Activated naive CD8-positive, alpha-beta T cell treated with anti-CD3 and anti-CD28 coated beads for 36 hours (primary cell): ENCODE results near the gene BRS3. TPM values are rescaled to one million over a fixed set of nuclear protein-coding genes. Genes with fewer than 3 reads are reported as not detected.

ENCODE experiments used
- DNase-seq: peaks from one replicate; pipeline ENCODE4 v3.0.0; 2021
- H3K27ac Mint-ChIP-seq: one replicate; pipeline ENCODE4 v1.8.0; 2022; ENCODE audit warnings: mild to moderate bottlenecking, moderate library complexity, mixed read lengths
- H3K27me3 Mint-ChIP-seq: one replicate; pipeline ENCODE4 v1.8.0; 2022; ENCODE audit warnings: mild to moderate bottlenecking, mixed read lengths
- H3K36me3 Mint-ChIP-seq: one replicate; pipeline ENCODE4 v1.8.0; 2021; ENCODE audit warnings: mild to moderate bottlenecking, mixed read lengths
- H3K4me1 Mint-ChIP-seq: one replicate; pipeline ENCODE4 v1.8.0; 2021; ENCODE audit warnings: mixed read lengths
- H3K4me3 Mint-ChIP-seq: one replicate; pipeline ENCODE4 v1.8.0; 2022; ENCODE audit warnings: mild to moderate bottlenecking, moderate library complexity, mixed read lengths
- H3K9me3 Mint-ChIP-seq: one replicate; pipeline ENCODE4 v1.8.0; 2022; ENCODE audit warnings: mixed read lengths
- total RNA-seq, 2 experiments: library from RNA; stranded (reverse); gene quantifications; one replicate each; pipeline ENCODE4 v1.2.3, GENCODE V29; 2021

Gene BRS3
- total RNA-seq, 2 experiments from 2014 or later: not detected

DNA sequence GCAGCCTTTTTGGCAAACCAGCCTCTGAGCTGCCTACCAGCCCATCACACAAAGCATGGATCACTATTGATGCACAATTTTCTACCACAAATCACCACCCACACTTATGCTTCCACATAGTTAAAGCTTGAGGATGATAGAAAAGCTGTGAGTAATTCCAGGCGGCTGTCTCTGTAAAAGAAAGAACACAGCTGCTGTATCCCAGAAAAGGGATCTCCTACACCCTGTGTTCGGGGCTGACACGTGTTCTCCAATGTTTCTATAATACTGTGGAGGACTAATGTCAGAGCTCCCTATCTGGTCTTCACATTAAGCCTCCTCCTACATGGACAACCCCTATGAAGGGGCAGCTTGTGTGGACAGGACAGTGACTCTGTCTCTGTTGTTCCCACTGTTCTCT lies 12.5 kb upstream of the BRS3 start:
- no peak overlapping the region for H3K4me3 Mint-ChIP-seq
- no peaks in the 10 kb centered on the region for H3K36me3 Mint-ChIP-seq
- DNase-seq: no peak
- H3K27ac Mint-ChIP-seq: no peak overlapping the region
- no peaks in the 10 kb centered on the region for H3K27me3 Mint-ChIP-seq
- H3K4me1 Mint-ChIP-seq: no peaks in the 10 kb centered on the region
- no peaks in the 10 kb centered on the region for H3K9me3 Mint-ChIP-seq

DNA sequence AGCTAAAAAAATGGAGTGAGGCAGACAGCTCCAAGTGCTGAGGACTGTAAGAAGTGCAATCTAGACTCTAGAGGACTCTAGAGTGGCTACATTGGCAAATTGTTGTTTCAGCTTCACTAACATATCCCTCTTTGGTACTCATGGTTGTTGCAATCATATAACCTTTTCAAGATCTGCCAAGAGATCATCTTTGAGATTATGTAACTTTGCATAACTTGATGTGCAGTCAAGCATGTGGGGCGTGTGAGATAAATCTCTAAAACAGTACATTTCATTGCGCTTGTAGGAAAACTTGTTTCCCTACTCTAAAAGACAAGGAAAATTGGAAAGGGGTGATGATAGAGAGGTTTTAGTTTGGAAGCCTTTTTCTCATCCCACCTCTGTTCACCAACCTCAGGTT lies 11.2 kb upstream of the BRS3 start:
- Mint-ChIP-seq H3K4me3 (no peak overlapping the region), H3K27ac (no peak overlapping the region), H3K4me1 (no peaks in the 10 kb centered on the region), H3K36me3 (no peaks in the 10 kb centered on the region), H3K27me3 (no peaks in the 10 kb centered on the region), H3K9me3 (no peaks in the 10 kb centered on the region)
- DNase-seq: no peak

DNA sequence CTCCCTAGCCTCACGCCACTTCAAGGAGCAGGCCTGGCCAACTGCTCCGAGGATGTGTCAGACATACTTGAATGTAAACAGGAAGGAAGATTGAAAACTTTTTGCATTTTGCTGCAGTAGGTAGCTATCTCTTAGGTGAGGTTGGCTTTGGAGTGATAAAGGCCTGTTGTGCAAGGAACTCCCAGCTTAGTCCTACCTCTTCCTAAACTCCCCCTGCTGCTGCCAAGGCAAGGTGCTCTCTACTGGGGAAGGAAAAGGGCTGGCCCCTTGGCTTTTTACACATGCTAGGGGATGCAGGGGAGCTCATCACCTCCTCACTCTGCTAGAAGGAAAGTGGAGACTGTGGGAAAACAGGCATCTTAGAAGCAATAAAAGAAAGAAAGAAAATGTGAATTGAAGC lies 10.7 kb upstream of the BRS3 start:
- Mint-ChIP-seq H3K27ac (no peak overlapping the region), H3K4me3 (no peak overlapping the region), H3K4me1 (no peaks in the 10 kb centered on the region), H3K27me3 (no peaks in the 10 kb centered on the region), H3K9me3 (no peaks in the 10 kb centered on the region), H3K36me3 (no peaks in the 10 kb centered on the region)
- DNase-seq: no peak

DNA sequence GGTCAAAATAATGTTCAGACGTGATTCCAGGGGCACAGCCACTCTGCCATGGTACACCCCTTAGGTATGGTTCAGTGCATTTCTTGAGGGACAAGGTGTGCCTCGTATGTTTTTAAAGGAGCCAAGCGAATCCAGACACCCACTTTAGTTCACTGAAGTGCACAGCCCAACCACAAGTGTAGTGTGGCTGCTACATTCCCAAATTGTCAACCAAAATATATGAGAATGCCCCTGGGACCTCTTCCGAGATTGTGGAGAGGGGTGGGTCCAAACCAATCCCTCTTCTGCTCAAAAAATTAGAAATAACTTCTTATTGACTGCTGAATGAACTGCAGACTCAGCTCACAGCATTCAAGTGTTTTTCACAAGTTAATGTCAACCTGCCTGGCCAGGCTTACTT lies 7.4 kb upstream of the BRS3 start:
- Mint-ChIP-seq H3K4me3 (no peak overlapping the region), H3K4me1 (no peaks in the 10 kb centered on the region), H3K27ac (no peak overlapping the region)

DNA sequence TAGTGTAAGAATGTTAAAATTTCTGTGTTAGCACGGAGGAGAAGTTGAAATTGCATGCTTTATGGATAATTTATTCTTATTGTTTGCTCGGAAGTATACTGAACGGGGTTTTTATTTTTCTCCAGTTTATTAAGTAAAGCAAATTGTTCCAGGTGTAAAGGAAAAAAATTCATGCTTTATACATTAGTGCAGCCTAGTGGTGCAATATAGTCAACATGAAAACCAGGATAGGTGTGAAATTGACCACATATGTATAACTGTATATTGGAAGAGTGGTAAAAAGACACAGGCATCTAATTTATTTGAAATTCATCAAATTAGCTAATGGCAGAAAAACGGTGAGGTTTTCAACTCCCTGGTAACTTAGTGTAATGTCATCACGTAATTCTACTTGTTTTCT lies 959 bp downstream of the BRS3 start:
- Mint-ChIP-seq H3K9me3 (no peaks in the 10 kb centered on the region), H3K27me3 (peaks cover 30% of the 10 kb centered on the region), H3K4me3 (no peak overlapping the region), H3K27ac (no peak overlapping the region), H3K36me3 (no peaks in the 10 kb centered on the region), H3K4me1 (no peaks in the 10 kb centered on the region)
- DNase-seq: no peak

More for the DNA sequence above, 7.4 kb upstream of the BRS3 start:
- Mint-ChIP-seq H3K36me3 (no peaks in the 10 kb centered on the region), H3K9me3 (no peaks in the 10 kb centered on the region), H3K27me3 (peaks cover 4% of the 10 kb centered on the region)
- no peak for DNase-seq

DNA sequence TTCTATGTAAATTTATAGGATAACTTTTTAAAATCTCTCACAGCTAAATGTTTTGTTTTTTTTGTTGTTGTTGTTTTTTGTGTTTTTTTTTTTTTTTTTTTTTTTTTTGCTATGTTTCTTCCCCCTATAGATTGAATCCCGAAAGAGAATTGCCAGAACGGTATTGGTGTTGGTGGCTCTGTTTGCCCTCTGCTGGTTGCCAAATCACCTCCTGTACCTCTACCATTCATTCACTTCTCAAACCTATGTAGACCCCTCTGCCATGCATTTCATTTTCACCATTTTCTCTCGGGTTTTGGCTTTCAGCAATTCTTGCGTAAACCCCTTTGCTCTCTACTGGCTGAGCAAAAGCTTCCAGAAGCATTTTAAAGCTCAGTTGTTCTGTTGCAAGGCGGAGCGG lies 4.1 kb downstream of the BRS3 start:
- Mint-ChIP-seq H3K27ac (no peak overlapping the region), H3K9me3 (no peaks in the 10 kb centered on the region), H3K4me1 (no peaks in the 10 kb centered on the region), H3K4me3 (no peak overlapping the region), H3K36me3 (no peaks in the 10 kb centered on the region), H3K27me3 (peaks cover 25% of the 10 kb centered on the region)
- DNase-seq: no peak

DNA sequence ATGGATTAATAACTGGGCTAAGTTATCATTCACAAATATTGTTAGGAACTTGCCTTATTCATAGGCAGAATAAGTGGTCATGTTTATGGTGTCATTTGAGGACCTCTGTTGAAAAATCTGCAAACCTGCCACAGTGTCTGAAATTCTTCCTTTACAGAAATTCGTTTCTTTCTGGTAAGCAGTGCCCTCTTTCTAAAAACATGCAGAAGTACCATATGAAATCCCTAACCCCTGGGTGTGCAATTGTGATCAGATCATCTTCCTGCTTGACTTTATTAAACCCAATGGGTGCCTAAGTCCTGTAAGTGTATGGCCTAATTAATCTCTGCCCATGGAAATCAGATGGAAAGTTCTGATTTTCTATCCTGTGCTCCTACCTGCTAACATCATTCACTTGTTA lies 5.3 kb downstream of the BRS3 start:
- Mint-ChIP-seq H3K27ac (no peak overlapping the region), H3K36me3 (no peaks in the 10 kb centered on the region), H3K9me3 (no peaks in the 10 kb centered on the region), H3K4me3 (no peak overlapping the region), H3K27me3 (peaks cover 25% of the 10 kb centered on the region), H3K4me1 (no peaks in the 10 kb centered on the region)
- DNase-seq: no peak

DNA sequence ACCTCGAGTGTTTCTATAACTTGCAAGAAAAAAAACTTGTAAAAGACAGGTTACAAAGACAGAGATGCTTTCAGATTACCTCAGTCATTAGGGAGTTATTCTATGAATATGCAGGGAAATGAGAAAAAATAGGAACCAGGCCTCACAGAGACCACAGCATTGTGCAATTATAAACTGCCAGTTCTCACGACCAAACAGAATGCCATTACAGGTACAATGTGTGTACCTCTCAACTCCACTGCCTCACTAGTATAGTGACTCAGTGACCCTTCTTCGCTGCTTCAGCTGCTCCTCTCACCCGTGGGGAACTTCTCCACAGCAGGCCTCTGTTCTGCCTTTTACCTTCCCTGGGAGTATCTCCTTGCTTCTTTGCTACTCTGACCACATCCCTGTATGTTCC lies 7.3 kb downstream of the BRS3 start:
- Mint-ChIP-seq H3K4me3 (no peak overlapping the region), H3K4me1 (peaks cover 6% of the 10 kb centered on the region), H3K27me3 (peaks cover 13% of the 10 kb centered on the region), H3K9me3 (no peaks in the 10 kb centered on the region), H3K27ac (no peak overlapping the region), H3K36me3 (no peaks in the 10 kb centered on the region)
- DNase-seq: no peak

DNA sequence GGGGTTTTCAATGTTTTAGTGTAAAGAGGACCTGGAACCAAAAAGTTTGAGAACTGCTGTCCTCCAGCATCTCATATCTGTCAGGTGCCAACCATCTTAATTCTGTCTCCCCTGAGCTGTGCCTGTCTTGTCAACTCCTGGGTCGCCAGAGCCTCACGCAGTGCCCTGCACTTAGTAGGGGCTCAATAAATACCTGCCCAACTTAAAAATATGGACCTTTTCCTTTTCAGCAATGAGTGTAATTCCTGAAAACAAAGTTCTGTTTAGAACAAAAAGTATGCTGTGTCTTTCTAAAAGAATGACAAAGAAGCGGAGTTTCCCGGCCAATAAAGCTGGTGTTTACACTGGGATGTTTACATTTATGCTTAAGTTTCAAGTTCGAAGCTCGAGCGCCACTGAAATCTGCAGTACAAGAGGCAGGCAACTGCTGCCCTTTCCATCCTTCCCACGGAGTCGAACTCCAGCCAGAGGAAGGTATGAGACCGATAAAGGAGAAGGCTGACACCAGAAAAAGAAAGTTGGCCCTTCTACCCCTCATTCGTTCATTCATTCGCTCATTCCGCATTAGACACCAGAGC lies 8.5 kb downstream of the BRS3 start:
- Mint-ChIP-seq H3K4me3 (peak overlapping the region; percentile 83), H3K4me1 (peaks cover 6% of the 10 kb centered on the region), H3K27me3 (peaks cover 5% of the 10 kb centered on the region), H3K27ac (peak overlapping the region; percentile 93), H3K36me3 (no peaks in the 10 kb centered on the region), H3K9me3 (no peaks in the 10 kb centered on the region)
- DNase-seq: no peak

DNA sequence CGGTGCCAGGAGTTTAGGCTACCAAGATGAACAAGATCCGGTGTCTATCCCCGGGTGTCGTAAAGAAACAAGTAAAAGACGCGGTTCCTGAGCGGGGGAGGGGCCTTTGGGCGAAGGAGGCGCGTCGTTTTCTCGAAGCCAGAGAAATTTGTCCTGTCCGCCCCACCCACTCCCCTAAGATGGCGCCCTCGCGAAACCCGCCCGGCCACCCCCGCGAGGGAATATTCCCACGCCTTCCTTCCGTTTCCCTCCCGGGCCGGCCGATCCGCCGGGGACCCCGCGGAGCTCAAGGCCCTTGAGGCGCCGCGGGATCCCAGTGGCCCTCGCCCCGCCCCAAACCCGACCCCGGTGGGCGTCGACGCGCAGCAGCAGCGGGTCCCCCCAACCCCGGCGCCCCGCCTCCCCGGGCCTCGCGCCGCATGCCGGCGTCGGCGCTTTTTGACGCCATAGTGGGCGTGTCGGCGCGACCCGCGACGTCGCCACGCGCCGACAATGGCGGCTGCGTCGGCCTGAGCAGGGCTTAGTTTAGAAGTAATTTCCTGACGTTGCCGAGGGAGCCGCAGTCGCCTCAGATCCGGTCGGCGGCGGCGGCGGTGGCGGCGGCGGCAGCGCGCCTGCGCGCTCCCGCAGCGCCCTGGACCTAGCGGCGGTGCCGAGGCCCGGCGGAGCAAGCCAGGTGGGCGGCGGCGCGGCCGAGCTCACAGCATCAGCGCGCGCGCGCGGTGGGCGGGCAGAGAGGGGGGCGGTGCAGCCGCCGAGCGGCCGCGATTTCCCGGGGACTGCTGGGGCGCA lies 9.2 kb downstream of the BRS3 start:
- peaks cover 8% of the 10 kb centered on the region for H3K4me1 Mint-ChIP-seq
- H3K27me3 Mint-ChIP-seq: peaks cover 5% of the 10 kb centered on the region
- H3K4me3 Mint-ChIP-seq: peak overlapping the region; percentile 91
- DNase-seq: peak; percentile 88
- peak overlapping the region; percentile 93 for H3K27ac Mint-ChIP-seq
- no peaks in the 10 kb centered on the region for H3K36me3 Mint-ChIP-seq
- H3K9me3 Mint-ChIP-seq: no peaks in the 10 kb centered on the region

DNA sequence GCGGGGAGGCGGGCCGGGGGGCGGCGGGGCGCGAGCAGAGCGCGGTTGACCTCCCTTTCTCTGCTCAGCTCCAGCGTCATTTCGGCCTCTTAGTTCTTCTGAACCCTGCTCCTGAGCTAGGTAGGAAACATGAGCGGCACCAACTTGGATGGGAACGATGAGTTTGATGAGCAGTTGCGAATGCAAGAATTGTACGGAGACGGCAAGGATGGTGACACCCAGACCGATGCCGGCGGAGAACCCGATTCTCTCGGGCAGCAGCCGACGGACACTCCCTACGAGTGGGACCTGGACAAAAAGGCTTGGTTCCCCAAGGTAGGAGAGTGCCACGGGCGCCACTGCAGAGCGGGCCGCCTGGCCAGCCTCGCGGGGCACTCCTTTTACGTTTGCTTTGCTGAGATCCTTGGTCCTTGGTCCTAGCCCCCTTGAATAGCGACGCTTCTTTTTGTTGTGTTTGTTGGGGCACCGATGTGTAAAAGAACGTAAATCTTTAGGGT lies 9.9 kb downstream of the BRS3 start, which contains the start of gene HTATSF1:
Gene HTATSF1 (plus strand): TSS at position 37 of the 497 bp plus-strand sequence. CDS start 93 bp downstream, at position 130.
- Mint-ChIP-seq H3K36me3 (no peaks in the 10 kb centered on the region), H3K4me3 (peak within 1 kb of the TSS; percentile 91), H3K27me3 (no peaks in the 10 kb centered on the region), H3K27ac (peak within 1 kb of the TSS; percentile 93), H3K4me1 (peaks cover 8% of the 10 kb centered on the region), H3K9me3 (no peaks in the 10 kb centered on the region)
- DNase-seq: no peak

DNA sequence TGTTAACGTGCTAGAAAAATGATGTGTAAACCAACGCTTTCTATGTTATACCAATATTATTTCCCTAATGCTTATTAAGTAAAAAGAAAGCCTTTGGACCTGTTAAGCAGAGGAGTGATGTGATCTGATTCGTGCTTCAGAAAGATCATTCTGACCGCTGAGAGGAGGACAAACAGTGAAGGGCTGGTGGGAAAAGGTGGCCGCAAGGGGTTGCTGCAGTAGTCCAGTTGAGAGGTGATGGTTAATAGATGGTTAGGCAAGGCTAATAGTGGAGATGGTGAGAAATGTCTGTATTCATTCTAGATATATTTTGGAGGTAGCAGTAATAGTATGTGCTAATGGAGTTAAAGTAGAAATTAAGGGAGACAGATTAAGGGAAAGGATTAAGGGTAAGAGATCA lies 31.3 kb downstream of the BRS3 start:
- peaks cover 6% of the 10 kb centered on the region for H3K4me1 Mint-ChIP-seq
- H3K27ac Mint-ChIP-seq: no peak overlapping the region
- H3K9me3 Mint-ChIP-seq: no peaks in the 10 kb centered on the region
- H3K4me3 Mint-ChIP-seq: no peak overlapping the region
- no peaks in the 10 kb centered on the region for H3K36me3 Mint-ChIP-seq
- no peak for DNase-seq
- H3K27me3 Mint-ChIP-seq: no peaks in the 10 kb centered on the region

DNA sequence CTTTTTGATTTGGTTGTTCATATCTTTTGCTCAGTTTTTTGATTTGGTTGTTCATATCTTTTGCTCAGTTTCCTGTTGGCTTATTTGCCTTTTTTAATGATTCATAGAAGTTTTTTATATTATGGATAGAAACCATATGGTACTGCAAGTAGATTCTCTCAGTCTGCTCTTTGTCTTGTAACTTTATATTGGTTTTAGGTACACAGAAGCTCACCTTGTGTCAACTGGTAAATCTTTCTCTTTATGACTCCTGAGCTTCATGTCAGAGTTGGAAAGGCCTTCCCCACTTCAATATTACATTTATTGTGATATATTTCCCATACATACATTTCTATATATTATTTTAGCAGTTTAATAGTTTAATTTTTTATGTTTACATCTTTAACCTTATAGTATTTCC lies 36.0 kb downstream of the BRS3 start:
- no peak for DNase-seq
- no peaks in the 10 kb centered on the region for H3K9me3 Mint-ChIP-seq

DNA sequence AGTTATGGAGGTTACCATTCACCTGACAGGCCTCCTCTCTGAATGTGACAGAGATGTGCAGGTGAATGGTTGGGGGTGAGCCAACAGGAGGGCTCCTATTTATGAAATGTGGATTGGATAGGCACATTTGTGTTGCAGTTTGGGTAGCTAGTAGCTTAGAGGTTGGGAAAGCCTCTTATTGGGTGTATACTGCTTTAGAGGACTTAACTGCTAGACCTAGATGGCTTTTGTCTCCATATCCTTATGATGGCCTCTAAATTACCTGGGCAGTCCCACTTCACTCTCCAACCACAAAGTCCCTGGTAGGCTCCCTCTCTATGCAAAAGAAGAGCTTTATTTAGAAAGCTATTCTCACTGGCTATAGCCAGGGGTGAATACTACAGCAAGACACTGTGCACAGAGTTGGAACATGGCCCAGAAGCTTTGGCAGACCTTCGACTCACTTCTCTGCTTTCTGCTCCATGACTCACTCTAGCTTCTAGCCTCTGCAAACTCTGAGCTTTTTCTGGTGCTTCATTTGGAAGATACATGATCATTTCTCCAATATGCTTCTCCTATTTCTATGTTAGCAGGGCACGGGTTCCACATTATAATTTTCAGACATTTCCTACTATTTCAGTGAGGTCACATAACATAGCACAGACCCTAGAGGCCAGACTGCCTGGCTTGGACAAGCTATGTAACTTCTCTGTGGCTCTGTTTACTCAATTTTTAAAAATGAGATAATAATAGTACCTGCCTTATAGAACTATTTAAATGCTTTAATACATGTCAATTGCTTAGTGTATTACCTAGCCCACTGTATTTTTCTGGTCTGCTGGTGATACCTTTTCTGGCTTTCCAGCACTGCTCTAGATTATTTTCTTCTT lies 38.2 kb downstream of the BRS3 start:
- no peak overlapping the region for H3K27ac Mint-ChIP-seq
- H3K27me3 Mint-ChIP-seq: no peaks in the 10 kb centered on the region
- no peak overlapping the region for H3K4me3 Mint-ChIP-seq
- peaks cover 6% of the 10 kb centered on the region for H3K4me1 Mint-ChIP-seq
- H3K36me3 Mint-ChIP-seq: no peaks in the 10 kb centered on the region
- DNase-seq: no peak
- no peaks in the 10 kb centered on the region for H3K9me3 Mint-ChIP-seq

More for the DNA sequence above, 36.0 kb downstream of the BRS3 start:
- Mint-ChIP-seq H3K4me3 (no peak overlapping the region), H3K27me3 (no peaks in the 10 kb centered on the region), H3K36me3 (no peaks in the 10 kb centered on the region), H3K27ac (peak overlapping the region; percentile 40), H3K4me1 (peaks cover 6% of the 10 kb centered on the region)

DNA sequence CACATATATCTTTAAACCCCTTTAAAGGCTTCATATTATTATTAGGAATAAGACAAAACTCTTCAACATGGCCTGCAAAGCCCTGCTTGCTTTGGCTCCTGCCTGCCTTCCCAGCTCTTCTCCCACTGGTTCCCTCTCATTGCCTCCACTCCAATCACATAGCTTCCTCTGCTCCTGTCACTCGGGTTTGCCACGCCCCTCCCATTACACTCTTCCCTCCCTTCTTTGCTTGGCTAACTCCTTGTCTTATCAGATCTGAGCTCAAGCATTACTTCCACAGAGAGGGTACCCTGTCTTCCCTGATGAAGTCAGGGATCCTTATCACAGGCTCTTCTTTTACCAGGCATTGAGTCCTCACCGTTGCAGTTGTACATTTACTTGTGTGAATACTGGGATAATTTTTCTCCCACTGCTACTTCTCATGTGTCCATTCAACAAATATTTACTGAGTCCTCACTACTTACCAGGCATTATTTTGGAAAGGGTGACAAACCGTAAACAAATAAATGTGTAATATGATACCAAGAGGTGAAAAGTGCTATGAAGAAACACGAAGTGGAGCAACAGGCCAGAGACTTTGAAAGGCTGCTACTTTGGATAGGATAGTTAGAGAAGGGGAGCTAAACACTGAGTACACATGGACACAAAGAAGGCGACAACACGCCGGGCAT lies 41.0 kb downstream of the BRS3 start:
- H3K9me3 Mint-ChIP-seq: no peaks in the 10 kb centered on the region
- no peak overlapping the region for H3K4me3 Mint-ChIP-seq
- H3K27ac Mint-ChIP-seq: no peak overlapping the region
- no peaks in the 10 kb centered on the region for H3K4me1 Mint-ChIP-seq
- no peak for DNase-seq
- no peaks in the 10 kb centered on the region for H3K27me3 Mint-ChIP-seq
- no peaks in the 10 kb centered on the region for H3K36me3 Mint-ChIP-seq
